Measurements from ENCODE around the gene MRPL2.

- no peak for TF ChIP-seq CTCF (IDR thresholded peaks at IDR 0.05)
- no peak for TF ChIP-seq ZFX (IDR thresholded peaks at IDR 0.05; ENCODE audit: borderline replicate concordance)
Measured at GRCh38 chr6:43007126-43007525, 52.1 kb downstream of the MRPL2 start.

Measured in 22Rv1 (cell line).